GM23248 (cell line): ENCODE results near the gene TLE4. TPM values are rescaled to one million over a fixed set of nuclear protein-coding genes. Genes with fewer than 3 reads are reported as not detected.

Source experiments
- DNase-seq: peaks from one replicate; pipeline ENCODE4 v3.0.0-alpha.2; 2015
- H2AFZ ChIP-seq: fragments of 200-600 bp; sonication (generic); 2 replicates; pipeline ENCODE4 v1.6.1; 2016; ENCODE audit warnings: antibody characterized with exemption
- H3F3A ChIP-seq: fragments of 200-600 bp; sonication (generic); 2 replicates; pipeline ENCODE4 v1.6.1; 2016; ENCODE audit warnings: mild to moderate bottlenecking, antibody characterized with exemption, mixed run types; ENCODE audit not compliant: insufficient read depth
- H3K27ac ChIP-seq: fragments of 200-600 bp; sonication (generic); 2 replicates; pipeline ENCODE4 v1.5.1; 2016; ENCODE audit warnings: mild to moderate bottlenecking
- H3K27me3 ChIP-seq: fragments of 200-600 bp; sonication (generic); replicated peaks from 2 replicates; pipeline ENCODE4 v1.6.1; 2016; ENCODE audit warnings: mild to moderate bottlenecking; ENCODE audit not compliant: insufficient read depth
- H3K36me3 ChIP-seq: fragments of 200-600 bp; sonication (generic); 2 replicates; pipeline ENCODE4 v1.6.1; 2016; ENCODE audit warnings: low read depth, mild to moderate bottlenecking
- H3K4me1 ChIP-seq: fragments of 200-600 bp; sonication (generic); 2 replicates; pipeline ENCODE4 v1.6.1; 2016; ENCODE audit warnings: mild to moderate bottlenecking; ENCODE audit not compliant: insufficient read depth
- H3K4me2 ChIP-seq: fragments of 200-600 bp; sonication (generic); one replicate; pipeline ENCODE4 v1.6.1; 2016; ENCODE audit warnings: mild to moderate bottlenecking; ENCODE audit not compliant: unreplicated experiment
- H3K4me3 ChIP-seq: fragments of 200-600 bp; sonication (generic); 2 replicates; pipeline ENCODE4 v1.5.1; 2016; ENCODE audit warnings: mild to moderate bottlenecking
- H3K79me2 ChIP-seq: fragments of 200-600 bp; sonication (generic); 2 replicates; pipeline ENCODE4 v1.6.1; 2016; ENCODE audit warnings: mild to moderate bottlenecking; ENCODE audit not compliant: insufficient read depth
- H3K9ac ChIP-seq: fragments of 200-600 bp; sonication (generic); 2 replicates; pipeline ENCODE4 v1.6.1; 2016; ENCODE audit warnings: mild to moderate bottlenecking
- H3K9me2 ChIP-seq: fragments of 200-600 bp; sonication (generic); 2 replicates; pipeline ENCODE4 v1.6.1; 2016; ENCODE audit warnings: mixed run types, mild to moderate bottlenecking, moderate library complexity; ENCODE audit not compliant: insufficient read depth
- H3K9me3 ChIP-seq: fragments of 200-600 bp; sonication (generic); one replicate; pipeline ENCODE4 v1.6.1; 2017; ENCODE audit warnings: low read depth
- H4K20me1 ChIP-seq: fragments of 200-600 bp; sonication (generic); 2 replicates; pipeline ENCODE4 v1.6.0; 2016; ENCODE audit not compliant: insufficient read depth
- EZH2 ChIP-seq: fragments of 200-600 bp; sonication (generic); IDR thresholded peaks from 2 replicates; pipeline ENCODE4 v1.6.1; 2018; ENCODE audit warnings: antibody characterized with exemption, mild to moderate bottlenecking; ENCODE audit not compliant: insufficient read depth, poor library complexity, severe bottlenecking
- EZH2phosphoT487 ChIP-seq: fragments of 200-600 bp; sonication (generic); IDR thresholded peaks from 2 replicates; pipeline ENCODE4 v1.6.1; 2018; ENCODE audit warnings: antibody characterized with exemption, moderate library complexity, mild to moderate bottlenecking, low read depth; ENCODE audit not compliant: insufficient read depth
- WGBS, 2 experiments: methylation state at CpG; one replicate each; pipeline ENCODE4 v1.1.6; 2015 to 2017; ENCODE audit warnings: low lambda C conversion rate in 2 of 2, low coverage in 1 of 2; ENCODE audit errors: missing lambda C conversion rate in 2 of 2; 5-methylcytosine and 5-hydroxymethylcytosine counted together
- in situ Hi-C: fragments of 300-500 bp; cut with MboI; formaldehyde crosslinking; loops from 2 replicates; pipeline ENCODE4 v1.15.0; 2020
- polyA plus RNA-seq: library from polyadenylated mRNA; unstranded; fragments of >200 nt; fragmentation: Nextera tagmentation; extraction: Ambion mirVana; gene quantifications from 2 replicates; pipeline ENCODE4 v1.2.1, GENCODE V29; 2016
- total RNA-seq: library from RNA; depleted of rRNA; stranded (reverse); fragments of >200 nt; shearing (Covaris generic); gene quantifications from 2 replicates; pipeline ENCODE4 v1.2.3, GENCODE V29; 2014

Gene TLE4
- total and polyA plus RNA-seq, 2 experiments from 2014 or later, result 29.5 to 37.8 TPM

DNA sequence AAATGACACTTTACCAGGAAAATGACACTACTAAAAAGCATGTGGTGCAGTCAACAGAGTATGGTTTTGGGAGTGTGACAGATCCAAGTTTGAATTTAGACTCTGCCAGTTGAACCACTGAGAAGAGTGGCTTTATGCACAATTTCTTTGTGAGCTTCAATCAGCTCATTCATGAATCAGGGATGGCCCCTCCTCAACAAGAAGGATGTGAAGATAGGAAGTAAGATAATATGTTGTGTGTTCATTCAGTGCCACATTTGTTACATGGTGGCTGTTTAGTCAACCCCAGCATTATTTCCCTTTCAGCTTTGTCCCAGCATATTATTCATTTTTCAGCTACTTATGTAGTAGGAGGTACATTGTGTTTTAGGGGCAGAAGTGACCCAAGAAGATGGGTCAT lies 140.1 kb downstream of the TLE4 start:
- no peak overlapping the region for H3K27ac ChIP-seq
- H3K27me3 ChIP-seq, result no peaks in the 10 kb centered on the region
- no peak overlapping the region for H2AFZ ChIP-seq
- no peaks in the 10 kb centered on the region for H3K9me2 ChIP-seq
- H3F3A ChIP-seq, result no peaks in the 10 kb centered on the region
- H3K4me3 ChIP-seq, result no peak overlapping the region
- no peak overlapping the region for H3K9ac ChIP-seq
- no peaks in the 10 kb centered on the region for H4K20me1 ChIP-seq
- H3K4me2 ChIP-seq, result no peak overlapping the region
- H3K9me3 ChIP-seq, result no peaks in the 10 kb centered on the region
- peaks cover 51% of the 10 kb centered on the region for H3K36me3 ChIP-seq
- H3K4me1 ChIP-seq, result no peaks in the 10 kb centered on the region
- in situ Hi-C loops, result no loop called here
- no peaks in the 10 kb centered on the region for H3K79me2 ChIP-seq
- no peak for TF ChIP-seq EZH2
- no peak for TF ChIP-seq EZH2phosphoT487
- no peak for DNase-seq

DNA sequence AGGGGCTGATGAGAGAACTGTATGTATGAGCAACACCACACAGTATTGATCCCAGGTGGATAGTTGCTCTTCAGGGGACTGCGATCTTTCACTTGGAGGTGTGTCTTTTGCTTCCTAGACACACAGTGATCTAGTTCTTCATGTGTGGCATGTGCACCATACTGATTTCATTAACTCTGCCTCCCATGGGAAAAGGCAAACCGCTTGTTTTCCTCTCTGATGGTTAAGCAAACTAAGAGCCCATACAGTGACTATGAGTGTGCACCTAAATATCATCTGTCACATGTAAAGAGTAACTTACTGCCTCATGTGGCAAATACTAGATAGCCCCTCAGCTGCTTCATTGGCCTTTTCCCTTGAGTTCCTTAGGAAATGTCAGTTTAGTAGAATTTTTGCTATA lies 147.3 kb downstream of the TLE4 start:
- Histone ChIP-seq H3K27ac (no peak overlapping the region), H3K36me3 (peaks cover 55% of the 10 kb centered on the region), H3K4me2 (no peak overlapping the region), H3F3A (no peaks in the 10 kb centered on the region), H3K4me3 (no peak overlapping the region), H3K4me1 (no peaks in the 10 kb centered on the region), H3K27me3 (no peaks in the 10 kb centered on the region), H3K9ac (no peak overlapping the region), H4K20me1 (no peaks in the 10 kb centered on the region), H3K79me2 (no peaks in the 10 kb centered on the region), H2AFZ (no peak overlapping the region), H3K9me3 (no peaks in the 10 kb centered on the region), H3K9me2 (no peaks in the 10 kb centered on the region)
- DNase-seq, result no peak
- 96 to 100% methylated on average over 2 of the region's 2 CpGs for WGBS, 2 experiments
- in situ Hi-C loops, result no loop called here
- TF ChIP-seq EZH2 (no peak), EZH2phosphoT487 (no peak)

DNA sequence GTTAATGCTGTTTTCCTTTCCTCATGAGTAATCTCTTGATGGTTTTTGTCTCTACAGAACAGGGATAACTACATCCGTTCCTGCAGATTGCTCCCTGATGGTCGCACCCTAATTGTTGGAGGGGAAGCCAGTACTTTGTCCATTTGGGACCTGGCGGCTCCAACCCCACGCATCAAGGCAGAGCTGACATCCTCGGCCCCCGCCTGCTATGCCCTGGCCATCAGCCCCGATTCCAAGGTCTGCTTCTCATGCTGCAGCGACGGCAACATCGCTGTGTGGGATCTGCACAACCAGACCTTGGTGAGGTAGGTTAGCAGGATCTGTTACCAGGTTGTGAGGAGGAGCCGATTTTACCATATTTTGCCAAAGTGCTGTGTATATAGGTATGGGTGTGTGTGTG lies 148.2 kb downstream of the TLE4 start:
- Histone ChIP-seq H3K4me1 (no peaks in the 10 kb centered on the region), H3K9me2 (no peaks in the 10 kb centered on the region), H4K20me1 (no peaks in the 10 kb centered on the region), H3F3A (no peaks in the 10 kb centered on the region), H3K4me3 (no peak overlapping the region), H3K27me3 (no peaks in the 10 kb centered on the region), H3K27ac (no peak overlapping the region), H3K9ac (no peak overlapping the region), H3K79me2 (no peaks in the 10 kb centered on the region), H3K36me3 (peaks cover 57% of the 10 kb centered on the region), H3K4me2 (no peak overlapping the region), H2AFZ (no peak overlapping the region), H3K9me3 (no peaks in the 10 kb centered on the region)
- no peak for DNase-seq
- WGBS, 2 experiments, result 92 to 95% methylated on average over 11 of the region's 11 CpGs
- in situ Hi-C loops, result no loop called here
- no peak for TF ChIP-seq EZH2phosphoT487
- TF ChIP-seq EZH2, result no peak

DNA sequence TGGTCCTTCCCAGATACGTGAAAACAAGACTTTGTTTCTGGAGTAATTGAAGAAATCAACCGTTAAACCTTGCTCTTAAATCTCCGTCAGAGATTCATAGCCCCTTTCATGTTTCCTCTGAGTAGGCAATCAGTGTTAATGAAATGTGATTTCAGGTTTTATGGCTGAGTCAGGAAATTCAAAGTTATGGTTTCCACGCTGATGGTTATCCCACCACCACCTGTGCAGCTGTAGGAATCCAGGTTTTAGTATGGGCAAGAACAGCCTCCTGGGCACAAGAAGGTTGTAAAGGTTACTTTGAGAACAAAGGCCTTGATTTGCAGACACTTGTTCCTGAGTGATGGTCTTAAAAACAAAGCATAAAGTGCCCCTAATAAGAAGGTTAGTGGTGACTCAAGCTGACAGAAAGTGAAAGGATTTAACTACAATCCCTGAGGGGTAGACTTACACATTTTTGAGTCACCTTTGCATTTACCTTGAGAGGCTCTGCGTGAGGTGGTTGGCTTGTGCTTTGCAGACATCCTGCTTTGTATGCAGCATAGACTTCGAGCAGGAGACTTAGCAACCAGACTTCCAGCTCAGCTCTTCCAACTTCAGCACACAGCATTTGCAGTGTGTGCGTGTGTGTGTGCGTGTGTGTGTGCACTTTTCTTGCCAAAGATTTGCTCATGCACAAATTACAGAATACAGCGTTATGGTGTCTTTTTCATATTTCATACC lies 159.6 kb downstream of the TLE4 start:
- H3K4me3 ChIP-seq, result no peak overlapping the region
- no peak overlapping the region for H3K27ac ChIP-seq
- no peak overlapping the region for H3K4me2 ChIP-seq
- no peaks in the 10 kb centered on the region for H4K20me1 ChIP-seq
- in situ Hi-C loops, result no loop called here
- no peaks in the 10 kb centered on the region for H3K79me2 ChIP-seq
- no peaks in the 10 kb centered on the region for H3K9me3 ChIP-seq
- no peak overlapping the region for H3K9ac ChIP-seq
- no peak for DNase-seq
- no peaks in the 10 kb centered on the region for H3K27me3 ChIP-seq
- WGBS, 2 experiments, result 69% methylated on average over 9 of the region's 9 CpGs
- H3K4me1 ChIP-seq, result no peaks in the 10 kb centered on the region
- peaks cover 10% of the 10 kb centered on the region; the same call in 1 of the 2 replicates for H3K36me3 ChIP-seq
- H3F3A ChIP-seq, result no peaks in the 10 kb centered on the region
- no peaks in the 10 kb centered on the region for H3K9me2 ChIP-seq
- H2AFZ ChIP-seq, result no peak overlapping the region
- TF ChIP-seq EZH2phosphoT487 (no peak), EZH2 (no peak)
